GM19455 (cell line): Measurements from ENCODE around the gene TIPRL.

Source experiments
- ATAC-seq: cut with Tn5 transposase; IDR thresholded peaks from one replicate; pipeline ENCODE4 v1.9.1; 2021; ENCODE audit not compliant: unreplicated experiment

Gene TIPRL

DNA sequence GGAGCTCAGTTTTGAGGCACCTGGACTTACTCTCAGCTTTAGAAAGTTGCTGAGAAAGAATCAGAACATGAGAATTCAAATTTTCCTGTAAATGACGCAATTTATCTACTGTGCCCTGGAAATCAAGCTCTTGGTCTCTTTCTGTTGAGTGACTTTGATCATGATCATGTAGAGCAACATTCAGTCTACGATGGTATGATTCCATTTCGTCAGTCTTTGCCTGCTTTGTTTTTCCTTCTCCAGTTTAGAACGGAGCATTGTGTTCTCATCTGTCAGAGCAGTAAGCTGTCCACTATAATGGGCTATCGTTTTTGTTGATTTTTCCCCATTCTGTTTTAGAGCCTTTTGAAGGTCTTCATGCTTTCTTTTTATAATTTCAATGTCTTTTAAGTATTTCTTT lies 67.7 kb downstream of the TIPRL start:
- ATAC-seq = no peak
